Nasal cavity respiratory epithelium epithelial cell of viscerocranial mucosa (primary cell): ENCODE measurements around the gene MIEF1. TPM values are rescaled to one million over a fixed set of nuclear protein-coding genes. Genes with fewer than 3 reads are reported as not detected.

Source experiments
- total RNA-seq: library from RNA; depleted of rRNA; stranded (reverse); fragments of >200 nt; gene quantifications from 2 replicates; pipeline ENCODE4 v1.2.3, GENCODE V29; 2014

MIEF1 gene
- 38.3 and 42.9 TPM in 2 replicates for total RNA-seq

GRCh38 chr22:39502109-39502788, at the start of gene MIEF1:
MIEF1 (plus strand) TSS chr22:39502290; CDS start chr22:39511295, 9,005 bp downstream.

GRCh38 chr22:39456522-39457197, 45.4 kb upstream of the MIEF1 start, which contains the start of gene MGAT3:
MGAT3 (plus strand) TSS chr22:39457012; CDS start chr22:39487348, 30,336 bp downstream.

GRCh38 chr22:39520226-39521105, 18.4 kb downstream of the MIEF1 start, which contains the start of gene ATF4:
ATF4 (plus strand) TSS chr22:39520562; CDS start chr22:39521446, 884 bp downstream.

DNA sequence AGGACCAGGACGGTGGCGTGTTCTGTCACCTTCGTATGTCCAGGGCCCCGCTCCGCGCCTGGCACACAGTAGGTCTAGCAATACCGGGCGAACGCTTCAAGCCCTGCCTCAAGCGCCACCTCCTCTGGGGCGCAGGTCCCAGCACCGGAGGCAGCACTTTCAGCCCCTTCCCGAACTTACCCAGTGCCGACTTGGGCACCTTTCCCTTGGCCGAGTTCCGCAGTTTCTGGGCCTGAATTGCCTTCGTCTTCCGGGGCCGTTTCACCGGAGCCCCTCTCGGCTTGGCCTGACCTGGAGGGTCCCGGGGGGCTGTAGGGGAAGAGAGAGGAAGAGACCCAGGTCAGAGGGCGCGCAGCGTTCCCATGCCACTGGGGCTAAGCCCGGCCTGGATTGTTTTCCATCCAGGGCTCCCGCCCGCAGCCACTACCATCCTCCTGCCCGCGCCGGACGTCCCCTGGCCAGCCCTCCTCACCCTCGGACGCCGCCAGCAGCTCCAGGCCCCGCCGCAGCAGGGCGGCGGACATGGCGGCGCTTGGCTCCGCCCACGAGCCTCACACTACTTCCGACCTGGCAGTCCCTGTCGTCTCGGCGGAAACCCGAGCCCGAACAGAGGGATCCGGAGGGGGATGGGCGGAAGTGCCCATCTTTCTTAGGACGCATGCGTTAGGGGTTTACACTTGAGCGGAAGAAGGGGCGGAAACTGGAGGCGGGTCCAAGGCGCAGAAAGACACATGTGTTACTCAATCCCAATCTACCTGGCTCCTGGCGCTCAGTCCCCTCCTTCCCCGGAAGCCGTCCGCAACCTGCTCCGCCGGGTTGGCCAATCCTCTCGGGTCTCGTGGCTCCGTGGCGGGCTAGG, 30.4 kb downstream of the MIEF1 start, which contains the start of gene RPS19BP1:
TSS of gene RPS19BP1 (minus strand) at position 534 of the 859 bp plus-strand sequence. CDS start at position 524, 10 bp downstream.

Other genes starting within 250 kb of the MIEF1 start
- gene RPL3, start 182.7 kb upstream of the MIEF1 start, total RNA-seq: 3,457 and 4,846 TPM in 2 replicates
- 0.34 and 4.1 TPM in 2 replicates for gene SYNGR1, start 152.3 kb upstream of the MIEF1 start, total RNA-seq
- 6.8 and 16.7 TPM in 2 replicates for gene TAB1, start 102.5 kb upstream of the MIEF1 start, total RNA-seq
- 0.50 TPM in 1 of 2 replicates, not detected in the other for gene MGAT3, start 45.3 kb upstream of the MIEF1 start, total RNA-seq
- gene ATF4, start 18.3 kb downstream of the MIEF1 start, total RNA-seq: 473 and 509 TPM in 2 replicates
- gene RPS19BP1, start 30.5 kb downstream of the MIEF1 start, total RNA-seq: 39.7 and 78.6 TPM in 2 replicates
- not detected in 2 replicates for gene CACNA1I, start 68.5 kb downstream of the MIEF1 start, total RNA-seq